ENCODE results near the gene ERI2. TPM values are rescaled to one million over a fixed set of nuclear protein-coding genes. Genes with fewer than 3 reads are reported as not detected.

ERI2 gene
- total and polyA plus RNA-seq, 2 of the 13 experiments (the other 11 are each of a cell fraction or from before 2014, with no cell fraction given): 17.4 to 41.3 TPM

- 0 out of 2 replicates have a peak, but pooled peaks have one; percentile 17 for TF ChIP-seq HMGXB3 (CRISPR knock-in tag; IDR thresholded peaks at IDR 0.05; ENCODE audit: borderline replicate concordance)
- no peak for TF ChIP-seq SMARCC2 (IDR thresholded peaks at IDR 0.05)
- no peak for TF ChIP-seq ATRX (CRISPR knock-in tag; IDR thresholded peaks at IDR 0.05; ENCODE audit: borderline replicate concordance)
- TF ChIP-seq ZFP62 (CRISPR knock-in tag; IDR thresholded peaks at IDR 0.05): no peak
- peak; percentile 94; the same call in 1 of the 2 replicates for TF ChIP-seq FLYWCH1 (CRISPR knock-in tag; IDR thresholded peaks at IDR 0.05)
- no peak for TF ChIP-seq ZNF781 (CRISPR knock-in tag; IDR thresholded peaks at IDR 0.05; ENCODE audit: borderline replicate concordance, not compliant biosample characterization)
- no peak for TF ChIP-seq ARHGAP35 (CRISPR knock-in tag; IDR thresholded peaks at IDR 0.05; ENCODE audit: borderline replicate concordance)
- peak; percentile 33; the same call in 1 of the 2 replicates for TF ChIP-seq ERF (CRISPR knock-in tag; IDR thresholded peaks at IDR 0.05)
- no peak for TF ChIP-seq SOX6 (IDR thresholded peaks at IDR 0.05)
- peak; percentile 91 for TF ChIP-seq SOX6 (CRISPR knock-in tag; IDR thresholded peaks at IDR 0.05)
- TF ChIP-seq SYNCRIP (IDR thresholded peaks at IDR 0.05; ENCODE audit: insufficient read depth, low read depth, low read length): no peak
- no peak for TF ChIP-seq ZNF724P (CRISPR knock-in tag; IDR thresholded peaks at IDR 0.05; ENCODE audit: borderline replicate concordance)
- TF ChIP-seq ESRRA (CRISPR knock-in tag; IDR thresholded peaks at IDR 0.05; ENCODE audit: low read depth): no peak
- no peak for TF ChIP-seq NFKBIZ (CRISPR knock-in tag; IDR thresholded peaks at IDR 0.05)
- peak; percentile 93 for TF ChIP-seq NCOA1 (CRISPR knock-in tag; IDR thresholded peaks at IDR 0.05)
- TF ChIP-seq ARID2 (CRISPR knock-in tag; IDR thresholded peaks at IDR 0.05; ENCODE audit: borderline replicate concordance): no peak
- TF ChIP-seq ZBTB7B (CRISPR knock-in tag; IDR thresholded peaks at IDR 0.05): peak; percentile 77
- peak; percentile 87; the same call in 1 of the 2 replicates for TF ChIP-seq ZBTB37 (CRISPR knock-in tag; IDR thresholded peaks at IDR 0.05)
- TF ChIP-seq ZKSCAN5 (CRISPR knock-in tag; IDR thresholded peaks at IDR 0.05): no peak
- peak; percentile 75 for TF ChIP-seq FOXJ3 (CRISPR knock-in tag; IDR thresholded peaks at IDR 0.05; ENCODE audit: borderline replicate concordance)
- no peak for TF ChIP-seq ZNF800 (CRISPR knock-in tag; IDR thresholded peaks at IDR 0.05)
- TF ChIP-seq ZNF501 (CRISPR knock-in tag; IDR thresholded peaks at IDR 0.05): 0 out of 2 replicates have a peak, but pooled peaks have one; percentile 58
- TF ChIP-seq HOXA5 (CRISPR knock-in tag; IDR thresholded peaks at IDR 0.05): no peak
Measured at GRCh38 chr16:20803561-20804214, 2.6 kb downstream of the ERI2 start (continued).

Measured in HepG2 (cell line).